GM12872 (cell line): ENCODE data around the gene DNAJC5.

ENCODE experiments used
- CTCF ChIP-seq: IDR thresholded peaks from 3 replicates; pipeline ENCODE4 v1.5.1; 2011; ENCODE audit warnings: low read depth, mild to moderate bottlenecking, low read length, moderate library complexity; ENCODE audit not compliant: insufficient read depth

The DNAJC5 gene

GRCh38 chr20:63941282-63942081 lies 46.6 kb downstream of the DNAJC5 start:
- TF ChIP-seq CTCF, result no peak

GRCh38 chr20:63942250-63942951 lies 47.5 kb downstream of the DNAJC5 start:
- no peak for TF ChIP-seq CTCF

- TF ChIP-seq CTCF, result no peak
Measured at GRCh38 chr20:63942969-63943807, 48.3 kb downstream of the DNAJC5 start.

- TF ChIP-seq CTCF, result no peak
Measured at GRCh38 chr20:63943808-63944077, 48.8 kb downstream of the DNAJC5 start.

- TF ChIP-seq CTCF, result no peak
Measured at GRCh38 chr20:63944078-63944941, 49.4 kb downstream of the DNAJC5 start.

- no peak for TF ChIP-seq CTCF
Measured at GRCh38 chr20:63945031-63945658, 50.2 kb downstream of the DNAJC5 start.
